K562 (cell line): ENCODE data around the gene PPP1R13B. TPM values are rescaled to one million over a fixed set of nuclear protein-coding genes. Genes with fewer than 3 reads are reported as not detected.

Experiments used
- ATAC-seq: fragments of 200-7000 bp; cut with Tn5 transposase; 3 replicates; pipeline ENCODE4 v1.9.1; 2020; ENCODE audit warnings: moderate library complexity
- BruUV-seq: library from RNA; stranded (reverse); fragments of 400-500 nt; replicated peaks from 2 replicates; lab custom pipeline; 2021; lab: Mats Ljungman, UMichigan
- CTCF ChIA-PET: fragments of 300-600 bp; formaldehyde crosslinking; extraction: SDS; loops from one replicate; lab custom pipeline; 2021; ENCODE audit warnings: low intra/inter-chr PET ratio; lab: Yijun Ruan, JAX
- POLR2A ChIA-PET: fragments of 300-600, 350-650 bp; sonication (Branson Sonifier 250); formaldehyde crosslinking; extraction: SDS; loops from one replicate; lab custom pipeline; 2021; ENCODE audit warnings: antibody characterized with exemption, inconsistent platforms; lab: Yijun Ruan, JAX
- DNase-seq, 4 experiments: peaks; one replicate each; pipeline versions ENCODE4 v3.0.0 to v3.0.0-alpha.2; 2011 to 2018; ENCODE audit warnings: low spot score in 3 of 4, mixed read lengths in 3 of 4; ENCODE audit errors: extremely low read depth in 1 of 4
- FAIRE-seq: peaks from 2 replicates; lab custom pipeline; 2011; peaks lifted over from hg19 to GRCh38; lab: Jason Lieb, UNC
- H2AFZ ChIP-seq: 2 replicates; pipeline ENCODE4 v1.6.0; 2011; ENCODE audit warnings: low read depth, low read length, control low read depth, inconsistent platforms
- H3K27ac ChIP-seq: fragments of 200-600 bp; 3 replicates; pipeline ENCODE4 v1.8.0; 2011; ENCODE audit warnings: low read depth, mild to moderate bottlenecking, control low read depth, inconsistent platforms, low read length, moderate library complexity, mixed read lengths; ENCODE audit errors: extremely low read depth
- H3K27me3 ChIP-seq, 2 experiments: fragments of 300-600 bp in 1 of 2; 2 replicates in 1 of 2; 3 replicates in 1 of 2; pipeline versions ENCODE4 v1.6.0 to v1.8.0; 2011; ENCODE audit warnings: inconsistent platforms in 2 of 2, low read length in 2 of 2, mild to moderate bottlenecking in 1 of 2, mixed read lengths in 1 of 2, moderate library complexity in 1 of 2; ENCODE audit not compliant: control insufficient read depth in 2 of 2, insufficient read depth in 2 of 2
- H3K36me3 ChIP-seq: fragments of 300-600 bp; 3 replicates; pipeline ENCODE4 v1.8.0; 2011; ENCODE audit warnings: mild to moderate bottlenecking, low read length, inconsistent platforms; ENCODE audit not compliant: control insufficient read depth, insufficient read depth
- H3K4me1 ChIP-seq, 2 experiments: fragments of 200-600 bp in 1 of 2; replicated peaks in 1 of 2; 2 replicates in 1 of 2; 3 replicates in 1 of 2; pipeline versions ENCODE4 v1.5.1 to v1.8.0; 2011; ENCODE audit warnings: inconsistent platforms in 2 of 2, low read length in 2 of 2, mild to moderate bottlenecking in 1 of 2, mixed read lengths in 1 of 2, moderate library complexity in 1 of 2; ENCODE audit not compliant: control insufficient read depth in 2 of 2, insufficient read depth in 2 of 2
- H3K4me2 ChIP-seq: 2 replicates; pipeline ENCODE4 v1.6.1; 2011; ENCODE audit warnings: low read length, control low read depth, inconsistent platforms, mixed read lengths; ENCODE audit not compliant: insufficient read depth
- H3K4me3 ChIP-seq: fragments of 200-600 bp; sonication (generic), shearing (Covaris generic); 2 replicates; pipeline ENCODE4 v1.5.1; 2016; ENCODE audit warnings: control low read depth, inconsistent platforms
- H3K79me2 ChIP-seq: fragments of 200-600 bp; 3 replicates; pipeline ENCODE4 v1.8.0; 2011; ENCODE audit warnings: low read length, inconsistent platforms; ENCODE audit not compliant: control insufficient read depth, insufficient read depth
- H3K9ac ChIP-seq, 2 experiments: 2 replicates each; pipeline versions ENCODE4 v1.6.0 to v1.6.1; 2011; ENCODE audit warnings: low read depth in 2 of 2, low read length in 2 of 2, control low read depth in 1 of 2, inconsistent platforms in 1 of 2, mild to moderate bottlenecking in 1 of 2, mixed read lengths in 1 of 2; ENCODE audit not compliant: insufficient read depth in 1 of 2
- H3K9me1 ChIP-seq: one replicate; pipeline ENCODE4 v1.6.0; 2011; ENCODE audit warnings: inconsistent platforms, mild to moderate bottlenecking, low read length, moderate library complexity; ENCODE audit not compliant: control insufficient read depth, insufficient read depth
- H3K9me3 ChIP-seq: replicated peaks from 2 replicates; pipeline ENCODE4 v1.5.1; 2011; ENCODE audit warnings: low read depth, low read length, inconsistent platforms; ENCODE audit not compliant: control insufficient read depth, insufficient read depth
- H4K20me1 ChIP-seq: replicated peaks from 2 replicates; pipeline ENCODE4 v1.6.1; 2011; ENCODE audit warnings: low read length, inconsistent platforms, mixed read lengths; ENCODE audit not compliant: control insufficient read depth, insufficient read depth
- GTF3C2 ChIP-seq: IDR thresholded peaks from 3 replicates; pipeline ENCODE4 v1.6.1; 2011; ENCODE audit warnings: borderline replicate concordance, mild to moderate bottlenecking, moderate library complexity; ENCODE audit not compliant: insufficient read length; ENCODE audit errors: extremely low read depth
- POLR2G ChIP-seq: fragments of 200-400 bp; formaldehyde crosslinking; IDR thresholded peaks from 2 replicates; pipeline ENCODE4 v1.6.1; 2017; ENCODE audit warnings: low read depth, mild to moderate bottlenecking, antibody characterized with exemption, low read length, moderate library complexity
- RBFOX2 ChIP-seq: fragments of 200-400 bp; formaldehyde crosslinking; IDR thresholded peaks from 2 replicates; pipeline ENCODE4 v1.6.1; 2017; ENCODE audit warnings: low read depth, mild to moderate bottlenecking, low read length, moderate library complexity
- TAF7 ChIP-seq: fragments of 450-650 bp; IDR thresholded peaks from 2 replicates; pipeline ENCODE4 v1.6.1; 2016; ENCODE audit warnings: missing genetic modification characterization, missing compliant biosample characterization
- ZNF592 ChIP-seq: fragments of 450-650 bp; IDR thresholded peaks from 2 replicates; pipeline ENCODE4 v1.6.1; 2017; ENCODE audit warnings: antibody characterized with exemption, mild to moderate bottlenecking
- ZNF740 ChIP-seq, 3 experiments: fragments of 200-800 bp in 1 of 3; sonication (Bioruptor generic) in 1 of 3; sonication (generic) in 1 of 3; formaldehyde crosslinking in 1 of 3; IDR thresholded peaks; 2 replicates each; pipeline versions ENCODE4 v1.6.1 to v1.8.0; 2016 to 2022; ENCODE audit warnings: mild to moderate bottlenecking in 2 of 3, missing compliant biosample characterization in 2 of 3, missing genetic modification characterization in 2 of 3, missing genetic modification reagents in 1 of 3
- WGBS: fragments of 100-300 bp; shearing (Covaris generic); methylation state at CpG from one replicate; pipeline ENCODE4 v1.1.6; 2016; ENCODE audit warnings: low coverage, mixed read lengths; ENCODE audit not compliant: insufficient coverage; ENCODE audit errors: missing lambda C conversion rate; 5-methylcytosine and 5-hydroxymethylcytosine counted together
- in situ Hi-C: fragments of 300-500 bp; cut with MboI; formaldehyde crosslinking; loops from 4 replicates; pipeline ENCODE4 v1.15.0; 2018; ENCODE audit warnings: inconsistent platforms, mixed read lengths
- intact Hi-C: fragments of 100-400 bp; cut with micrococcal nuclease; formaldehyde crosslinking; loops from 2 replicates; pipeline ENCODE4 v1.14.2; 2022
- polyA plus RNA-seq, 8 experiments: library from polyadenylated mRNA; depleted of rRNA in 4 of 8; stranded (reverse) in 5 of 8; unstranded in 3 of 8; fragments of >200 nt; fragmentation: Nextera tagmentation in 2 of 8; fragmentation: Illumina TruSeq in 1 of 8; extraction: Ambion mirVana in 2 of 8; extraction: Trizol in 1 of 8; gene quantifications; 2 replicates each; pipeline versions ENCODE4 v1.2.1 to v1.2.3, GENCODE V29; 2011 to 2014; ENCODE audit warnings: inconsistent platforms in 1 of 8, missing spikeins in 1 of 8
- total RNA-seq, 7 experiments: library from RNA; depleted of rRNA in 6 of 7; stranded (reverse); fragments of >200 nt in 6 of 7; fragmentation: Illumina TruSeq in 2 of 7; extraction: Trizol in 2 of 7; gene quantifications; 2 replicates each; pipeline versions ENCODE4 v1.2.1 to v1.2.3, GENCODE V29; 2011 to 2021; ENCODE audit warnings: low replicate concordance in 1 of 7

The PPP1R13B gene
- total and polyA plus RNA-seq, 9 of the 15 experiments (the other 6 are each of a cell fraction or from before 2014, with no cell fraction given) = 0.03 to 1.7 (median 0.15) TPM

- H3K4me3 ChIP-seq = no peak overlapping the region
- 98% methylated on average over 16 of the region's 41 CpGs for WGBS
- no peaks in the 10 kb centered on the region for H3K27me3 ChIP-seq
- POLR2A ChIA-PET = interaction anchor here (0.6 to 2.6 kb wide), 2 partner anchors 9 to 11 kb away, joined by 3 to 9 read pairs; partner anchors contain the start of genes XRCC3 and ZFYVE21
- no peaks in the 10 kb centered on the region for H3K79me2 ChIP-seq
- peaks cover 85% of the 10 kb centered on the region; the same call in 2 of the 3 replicates for H3K36me3 ChIP-seq
- H3K27ac ChIP-seq = no peak overlapping the region
- H3K9ac ChIP-seq = no peak overlapping the region
- no peak overlapping the region for H2AFZ ChIP-seq
- H3K4me2 ChIP-seq = no peak overlapping the region
- H3K9me3 ChIP-seq = no peaks in the 10 kb centered on the region
- intact Hi-C loops (no loop called here), in situ Hi-C loops (no loop called here)
- ATAC-seq = no peak
- no peaks in the 10 kb centered on the region for H3K9me1 ChIP-seq
- no TSS peak for BruUV-seq
- H4K20me1 ChIP-seq = no peaks in the 10 kb centered on the region
- peaks cover 0 to 21% of the 10 kb centered on the region in 2 experiments; a peak in 1 of 5 replicates for H3K4me1 ChIP-seq
- no peak for DNase-seq
- FAIRE-seq = no peak
- CTCF ChIA-PET = no interaction called here
- TF ChIP-seq ZNF740 (CRISPR knock-in tag; IDR thresholded peaks at IDR 0.05) = no peak
- TF ChIP-seq ZNF740 (tag; IDR thresholded peaks at IDR 0.05) = no peak
- TF ChIP-seq ZNF592 = no peak
- no peak for TF ChIP-seq TAF7
- peak; percentile 43 for TF ChIP-seq RBFOX2
- TF ChIP-seq POLR2G = peak; percentile 60
- TF ChIP-seq GTF3C2 = no peak
Measured at GRCh38 chr14:103706551-103707328, 140.6 kb downstream of the PPP1R13B start.
